ENCODE data around the gene MYH11.

MYH11 gene

DNA sequence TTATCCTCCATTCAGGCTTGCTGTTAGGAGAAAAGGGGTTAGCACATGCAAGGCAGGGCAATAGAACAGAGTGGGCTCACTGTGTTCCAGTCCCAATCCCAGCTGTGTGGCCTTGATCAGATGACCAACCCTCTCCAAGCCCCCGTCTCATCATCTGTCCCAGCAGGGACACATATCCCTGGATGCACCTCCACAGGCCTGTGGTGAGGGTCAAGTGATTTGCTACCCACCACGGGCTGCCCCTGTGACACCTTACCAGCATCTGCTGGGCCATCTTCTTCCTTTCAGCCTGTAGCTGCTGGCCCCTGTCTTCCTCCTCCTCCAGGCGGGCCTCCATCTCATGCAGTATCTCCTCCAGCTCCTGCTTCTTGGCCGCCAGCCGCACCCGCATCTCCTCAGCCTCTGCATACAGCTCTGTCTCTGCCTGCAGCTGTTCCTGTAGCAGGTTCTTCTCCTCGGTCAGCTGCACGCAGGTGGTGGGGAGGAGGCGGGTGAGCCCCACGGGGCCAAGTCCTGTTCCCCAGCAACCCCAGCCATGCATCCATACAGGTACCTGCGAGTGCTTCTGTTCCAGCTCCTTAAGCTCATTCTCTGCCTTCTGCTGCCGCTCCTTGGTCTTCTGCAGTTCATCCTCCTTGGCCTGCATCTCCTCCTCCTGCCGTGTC lies 115.5 kb downstream of the MYH11 start:
- TF ChIP-seq, protein P1, sequence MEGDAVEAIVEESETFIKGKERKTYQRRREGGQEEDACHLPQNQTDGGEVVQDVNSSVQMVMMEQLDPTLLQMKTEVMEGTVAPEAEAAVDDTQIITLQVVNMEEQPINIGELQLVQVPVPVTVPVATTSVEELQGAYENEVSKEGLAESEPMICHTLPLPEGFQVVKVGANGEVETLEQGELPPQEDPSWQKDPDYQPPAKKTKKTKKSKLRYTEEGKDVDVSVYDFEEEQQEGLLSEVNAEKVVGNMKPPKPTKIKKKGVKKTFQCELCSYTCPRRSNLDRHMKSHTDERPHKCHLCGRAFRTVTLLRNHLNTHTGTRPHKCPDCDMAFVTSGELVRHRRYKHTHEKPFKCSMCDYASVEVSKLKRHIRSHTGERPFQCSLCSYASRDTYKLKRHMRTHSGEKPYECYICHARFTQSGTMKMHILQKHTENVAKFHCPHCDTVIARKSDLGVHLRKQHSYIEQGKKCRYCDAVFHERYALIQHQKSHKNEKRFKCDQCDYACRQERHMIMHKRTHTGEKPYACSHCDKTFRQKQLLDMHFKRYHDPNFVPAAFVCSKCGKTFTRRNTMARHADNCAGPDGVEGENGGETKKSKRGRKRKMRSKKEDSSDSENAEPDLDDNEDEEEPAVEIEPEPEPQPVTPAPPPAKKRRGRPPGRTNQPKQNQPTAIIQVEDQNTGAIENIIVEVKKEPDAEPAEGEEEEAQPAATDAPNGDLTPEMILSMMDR (IDR thresholded peaks at IDR 0.05; ENCODE audit: low read depth, low read length): no peak
- H3K4me3 ChIP-seq (ENCODE audit: low read depth, low read length): no peak overlapping the region
- DNase-seq (ENCODE audit: low read depth, low spot score): no peak
- in situ Hi-C loops (cut with HindIII; ENCODE audit: low sequenced_read_pairs): no loop called here

DNA sequence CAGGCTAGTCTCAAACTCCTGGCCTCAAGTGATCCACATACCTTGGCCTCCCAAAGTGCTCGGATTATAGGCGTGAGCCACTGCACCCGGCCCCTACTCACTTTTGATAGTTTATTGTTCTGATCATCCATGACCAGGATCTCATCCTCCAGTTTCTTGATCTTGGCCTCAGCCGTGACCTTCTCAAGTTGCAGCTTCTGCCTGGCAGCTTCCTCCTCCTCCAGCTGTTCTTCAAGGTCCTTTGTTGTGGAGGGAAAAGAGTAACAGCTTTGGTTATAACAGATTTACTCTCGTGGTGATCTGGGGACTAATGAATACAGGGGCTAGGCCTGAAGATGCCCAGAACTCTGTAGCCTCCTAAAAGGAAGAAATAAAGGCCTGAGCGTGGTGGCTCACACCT lies 116.9 kb downstream of the MYH11 start:
- no peak overlapping the region for H3K4me3 ChIP-seq (ENCODE audit: low read depth, low read length)
- TF ChIP-seq, protein P1 (IDR thresholded peaks at IDR 0.05; ENCODE audit: low read depth, low read length): no peak
- in situ Hi-C loops (cut with HindIII; ENCODE audit: low sequenced_read_pairs): no loop called here
- DNase-seq (ENCODE audit: low read depth, low spot score): no peak

DNA sequence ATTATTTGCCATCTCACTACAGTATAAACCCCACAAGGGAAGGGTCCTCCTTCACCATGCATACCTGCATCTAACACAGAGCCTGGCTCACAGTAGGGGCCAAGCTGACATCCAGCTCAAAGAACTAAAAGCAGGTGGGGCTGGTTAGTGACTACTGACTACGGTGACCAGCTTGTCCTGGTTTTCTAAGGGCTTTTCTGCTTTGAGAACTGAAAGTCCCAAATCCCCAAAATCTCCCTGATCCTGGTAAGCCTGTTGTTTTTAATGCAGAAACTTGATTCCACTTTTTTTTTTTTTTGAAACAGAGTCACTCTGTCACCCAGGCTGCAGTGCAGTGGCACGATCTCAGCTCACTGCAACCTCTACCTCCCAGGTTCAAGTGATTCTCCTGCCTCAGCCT lies 117.4 kb downstream of the MYH11 start:
- TF ChIP-seq, protein P1 (IDR thresholded peaks at IDR 0.05; ENCODE audit: low read depth, low read length): no peak
- no peak for DNase-seq (ENCODE audit: low read depth, low spot score)
- in situ Hi-C loops (cut with HindIII; ENCODE audit: low sequenced_read_pairs): no loop called here
- no peak overlapping the region for H3K4me3 ChIP-seq (ENCODE audit: low read depth, low read length)

DNA sequence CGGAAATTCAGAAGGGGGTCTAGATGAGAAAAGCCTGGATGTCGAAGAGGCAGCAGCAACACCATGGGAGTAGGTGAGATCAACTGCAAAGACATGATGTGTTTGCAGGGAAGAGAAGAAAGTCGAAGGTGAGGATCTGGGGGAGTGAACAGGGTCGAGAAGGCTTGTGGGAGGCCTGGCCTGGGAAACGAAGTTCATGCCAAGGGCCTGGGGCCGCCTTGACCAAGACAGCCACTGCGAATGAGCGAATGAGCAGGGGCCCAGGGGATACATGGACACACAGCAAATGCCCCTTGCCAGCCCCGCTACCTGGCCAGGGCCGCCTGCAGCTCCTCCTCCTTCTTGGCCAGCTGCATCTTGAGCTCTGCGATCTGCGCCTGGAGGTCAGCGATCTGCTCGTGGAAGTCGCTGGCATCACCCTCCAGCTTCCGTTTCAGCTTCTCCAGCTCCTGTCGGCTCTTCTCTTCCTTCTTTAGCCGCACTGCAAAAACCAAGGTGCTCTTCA lies 119.6 kb downstream of the MYH11 start:
- in situ Hi-C loops (cut with HindIII; ENCODE audit: low sequenced_read_pairs): no loop called here
- TF ChIP-seq, protein P1 (IDR thresholded peaks at IDR 0.05; ENCODE audit: low read depth, low read length): no peak
- no peak for DNase-seq (ENCODE audit: low read depth, low spot score)
- no peak overlapping the region for H3K4me3 ChIP-seq (ENCODE audit: low read depth, low read length)

DNA sequence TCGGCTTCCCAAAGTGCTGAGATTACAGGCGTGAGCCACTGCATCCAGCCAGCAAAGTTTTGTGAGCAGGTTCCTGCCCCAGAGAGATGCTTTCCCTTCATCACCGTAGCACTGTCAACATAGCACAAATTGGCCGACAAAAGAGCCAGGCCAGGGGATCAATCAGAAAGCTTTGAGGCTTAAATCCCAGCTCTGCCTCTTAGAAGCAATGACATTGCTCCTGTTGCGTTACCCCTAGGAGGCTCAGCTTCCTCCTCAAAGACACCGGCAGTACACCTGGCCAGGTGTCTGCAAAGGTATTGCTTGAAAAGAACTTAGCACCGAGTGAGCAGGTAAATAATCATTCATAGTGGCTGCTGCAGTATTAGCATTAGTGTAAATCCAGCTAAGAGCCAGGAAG lies 120.3 kb downstream of the MYH11 start:
- no peak overlapping the region for H3K4me3 ChIP-seq (ENCODE audit: low read depth, low read length)
- DNase-seq (ENCODE audit: low read depth, low spot score): no peak
- TF ChIP-seq, protein P1 (IDR thresholded peaks at IDR 0.05; ENCODE audit: low read depth, low read length): no peak
- in situ Hi-C loops (cut with HindIII; ENCODE audit: low sequenced_read_pairs): no loop called here

DNA sequence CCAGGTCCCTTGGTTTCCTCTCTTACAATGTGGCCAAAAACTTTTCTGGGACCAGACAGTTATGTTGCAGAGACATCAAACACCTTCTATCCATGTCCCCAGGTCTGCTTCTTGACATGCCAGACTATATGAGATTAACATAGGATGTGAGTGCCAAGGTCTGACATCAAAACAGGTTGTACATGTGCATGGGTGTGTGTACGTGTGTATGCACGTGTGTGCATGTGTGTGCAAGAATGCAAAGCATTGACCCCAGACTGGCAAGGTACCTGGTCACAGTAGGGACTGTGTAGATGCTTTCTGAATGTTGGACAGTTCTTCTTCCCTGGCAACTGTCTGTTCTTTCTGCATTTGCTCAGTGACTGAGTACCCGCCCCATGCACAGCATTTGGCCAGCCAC lies 121.2 kb downstream of the MYH11 start:
- TF ChIP-seq, protein P1 (IDR thresholded peaks at IDR 0.05; ENCODE audit: low read depth, low read length): no peak
- in situ Hi-C loops (cut with HindIII; ENCODE audit: low sequenced_read_pairs): no loop called here
- no peak for DNase-seq (ENCODE audit: low read depth, low spot score)
- no peak overlapping the region for H3K4me3 ChIP-seq (ENCODE audit: low read depth, low read length)

Measured in astrocyte of the spinal cord (primary cell).